Activated CD4-positive, CD25-positive, alpha-beta regulatory T cell (primary cell): Measurements from ENCODE around the gene ADARB1.

Source experiments
- DNase-seq, 4 experiments: peaks; one replicate each; lab custom pipeline; 2025; lab: John Stamatoyannopoulos, UW

The ADARB1 gene

GRCh38 chr21:45168522-45168921, 94.1 kb downstream of the ADARB1 start:
- DNase-seq = no peak

GRCh38 chr21:45169001-45169400, 94.6 kb downstream of the ADARB1 start:
- no peak for DNase-seq

GRCh38 chr21:45169682-45170081, 95.3 kb downstream of the ADARB1 start:
- no peak for DNase-seq

- DNase-seq = no peak
Measured at GRCh38 chr21:45170987-45171386, 96.6 kb downstream of the ADARB1 start.

- no peak for DNase-seq
Measured at GRCh38 chr21:45172420-45172819, 98.0 kb downstream of the ADARB1 start.

- no peak for DNase-seq
Measured at GRCh38 chr21:45175326-45176095, 101.1 kb downstream of the ADARB1 start.

GRCh38 chr21:45176141-45176540, 101.8 kb downstream of the ADARB1 start:
- no peak for DNase-seq

- DNase-seq = no peak
Measured at GRCh38 chr21:45177039-45177438, 102.7 kb downstream of the ADARB1 start.

GRCh38 chr21:45178070-45178608, 103.8 kb downstream of the ADARB1 start:
- DNase-seq = no peak

- no peak for DNase-seq
Measured at GRCh38 chr21:45178971-45179370, 104.6 kb downstream of the ADARB1 start.

- DNase-seq = no peak
Measured at GRCh38 chr21:45179568-45180245, 105.3 kb downstream of the ADARB1 start.

- DNase-seq = no peak
Measured at GRCh38 chr21:45180246-45180599, 105.8 kb downstream of the ADARB1 start.

GRCh38 chr21:45182958-45183357, 108.6 kb downstream of the ADARB1 start:
- DNase-seq = no peak

GRCh38 chr21:45183852-45184251, 109.5 kb downstream of the ADARB1 start:
- DNase-seq = no peak

- no peak for DNase-seq
Measured at GRCh38 chr21:45184869-45185268, 110.5 kb downstream of the ADARB1 start.

GRCh38 chr21:45186709-45187108, 112.3 kb downstream of the ADARB1 start:
- DNase-seq = no peak

GRCh38 chr21:45187646-45188045, 113.3 kb downstream of the ADARB1 start:
- DNase-seq = no peak

GRCh38 chr21:45190013-45190412, 115.6 kb downstream of the ADARB1 start:
- DNase-seq = no peak

- DNase-seq = no peak
Measured at GRCh38 chr21:45192332-45192731, 118.0 kb downstream of the ADARB1 start.

- no peak for DNase-seq
Measured at GRCh38 chr21:45196620-45197019, 122.2 kb downstream of the ADARB1 start.

- no peak for DNase-seq
Measured at GRCh38 chr21:45199201-45199600, 124.8 kb downstream of the ADARB1 start.

GRCh38 chr21:45200031-45200430, 125.7 kb downstream of the ADARB1 start:
- DNase-seq = no peak

GRCh38 chr21:45200581-45201296, 126.4 kb downstream of the ADARB1 start:
- no peak for DNase-seq
